Mucosa of descending colon (tissue), 3 donors: Measurements from ENCODE around the gene PLEKHO2. TPM values are rescaled to one million over a fixed set of nuclear protein-coding genes. Genes with fewer than 3 reads are reported as not detected.

Experiments
- ATAC-seq: fragments of 200-7000 bp; cut with Tn5 transposase; one replicate; pipeline ENCODE4 v1.9.1; 2020; ENCODE audit warnings: mild to moderate bottlenecking, moderate library complexity
- DNase-seq, 3 donors: peaks; one replicate each; pipeline ENCODE4 v3.0.0-alpha.2; 2020
- H3K36me3 ChIP-seq: fragments of 200-600 bp; one replicate; pipeline ENCODE4 v1.8.0; 2021; ENCODE audit warnings: low read depth, mild to moderate bottlenecking
- H3K4me1 ChIP-seq: fragments of 200-600 bp; one replicate; pipeline ENCODE4 v1.8.0; 2021; ENCODE audit warnings: low read depth, mild to moderate bottlenecking
- H3K4me3 ChIP-seq: fragments of 200-600 bp; one replicate; pipeline ENCODE4 v1.8.0; 2021; ENCODE audit warnings: mild to moderate bottlenecking
- H3K9me3 ChIP-seq: fragments of 200-600 bp; one replicate; pipeline ENCODE4 v1.8.0; 2021; ENCODE audit warnings: mild to moderate bottlenecking
- CTCF ChIP-seq: fragments of 200-600 bp; IDR thresholded peaks from one replicate; pipeline ENCODE4 v1.8.0; 2022; ENCODE audit warnings: antibody characterized with exemption, mild to moderate bottlenecking
- intact Hi-C, 2 donors: fragments of 100-400 bp; cut with DNase I in 1 of 2; cut with micrococcal nuclease in 1 of 2; formaldehyde crosslinking; loops; one replicate each; pipeline versions ENCODE4 v1.11.0 to v1.11.1; 2022; cut with DNase I, micrococcal nuclease
- total RNA-seq, 3 donors: library from RNA; stranded (reverse); fragmentation: NEBNext Ultra II Directional in 2 of 3; extraction: Animal tissue kit (Norgen Biotek cat#: 25700) in 2 of 3; gene quantifications; one replicate each; pipeline versions ENCODE4 v1.2.1 to v1.2.4, GENCODE V29; 2021 to 2023
- donor health status: DM: no; HTN: no; CAD: no; lungs with moderate emphysema.
- donor health status: DM: no; HTN: no; CAD: no.
- donor health status: DM: no; HTN: yes; CAD: no.

PLEKHO2 gene
- total RNA-seq, 3 donors from 2014 or later = 5.8 to 38.9 (median 15.9) TPM

- no peak for TF ChIP-seq CTCF
- intact Hi-C loops = loop anchor here in 1 of 2 donors (5.0 kb wide), 1 partner anchor 56 kb away; no protein-coding TSS in a partner anchor
- H3K4me3 ChIP-seq = no peak overlapping the region
- no peaks in the 10 kb centered on the region for H3K4me1 ChIP-seq
- no peak for ATAC-seq
- H3K36me3 ChIP-seq = no peaks in the 10 kb centered on the region
- H3K9me3 ChIP-seq = no peaks in the 10 kb centered on the region
- DNase-seq = no peak
These were observed 38.2 kb upstream of the PLEKHO2 start for GRCh38 chr15:64803526-64803925.

- Histone ChIP-seq H3K4me3 (no peak overlapping the region), H3K4me1 (no peaks in the 10 kb centered on the region)
- intact Hi-C loops = loop anchor here in 1 of 2 donors (5.0 kb wide), 1 partner anchor 57 kb away; no protein-coding TSS in a partner anchor
These were observed 37.1 kb upstream of the PLEKHO2 start for GRCh38 chr15:64804619-64805018.

GRCh38 chr15:64806509-64806908 lies 35.2 kb upstream of the PLEKHO2 start:
- intact Hi-C loops = no loop called here

More at GRCh38 chr15:64804619-64805018, 37.1 kb upstream of the PLEKHO2 start:
- H3K9me3 ChIP-seq = no peaks in the 10 kb centered on the region
- DNase-seq (no peak), ATAC-seq (no peak)
- H3K36me3 ChIP-seq = no peaks in the 10 kb centered on the region
- TF ChIP-seq CTCF = no peak

GRCh38 chr15:64807051-64807749 lies 34.5 kb upstream of the PLEKHO2 start:
- H3K36me3 ChIP-seq = no peaks in the 10 kb centered on the region
- no peaks in the 10 kb centered on the region for H3K4me1 ChIP-seq
- intact Hi-C loops = no loop called here
- no peak for TF ChIP-seq CTCF
- H3K4me3 ChIP-seq = no peak overlapping the region
- DNase-seq (no peak), ATAC-seq (peak; percentile 22)
- no peaks in the 10 kb centered on the region for H3K9me3 ChIP-seq

More at GRCh38 chr15:64806509-64806908, 35.2 kb upstream of the PLEKHO2 start:
- no peak for DNase-seq
- H3K4me3 ChIP-seq = no peak overlapping the region
- TF ChIP-seq CTCF = no peak
- H3K36me3 ChIP-seq = no peaks in the 10 kb centered on the region
- ATAC-seq = no peak
- H3K4me1 ChIP-seq = no peaks in the 10 kb centered on the region
- no peaks in the 10 kb centered on the region for H3K9me3 ChIP-seq

- no peak for TF ChIP-seq CTCF
- intact Hi-C loops = no loop called here
- DNase-seq (no peak), ATAC-seq (no peak)
- no peaks in the 10 kb centered on the region for H3K4me1 ChIP-seq
- no peaks in the 10 kb centered on the region for H3K9me3 ChIP-seq
- H3K4me3 ChIP-seq = no peak overlapping the region
- H3K36me3 ChIP-seq = no peaks in the 10 kb centered on the region
These were observed 33.9 kb upstream of the PLEKHO2 start for GRCh38 chr15:64807751-64808222.
